ENCODE data around the gene PRDM5. TPM values are rescaled to one million over a fixed set of nuclear protein-coding genes. Genes with fewer than 3 reads are reported as not detected.

Gene PRDM5
- total RNA-seq, 1 donor from 2014 or later = 16.6 TPM

DNA sequence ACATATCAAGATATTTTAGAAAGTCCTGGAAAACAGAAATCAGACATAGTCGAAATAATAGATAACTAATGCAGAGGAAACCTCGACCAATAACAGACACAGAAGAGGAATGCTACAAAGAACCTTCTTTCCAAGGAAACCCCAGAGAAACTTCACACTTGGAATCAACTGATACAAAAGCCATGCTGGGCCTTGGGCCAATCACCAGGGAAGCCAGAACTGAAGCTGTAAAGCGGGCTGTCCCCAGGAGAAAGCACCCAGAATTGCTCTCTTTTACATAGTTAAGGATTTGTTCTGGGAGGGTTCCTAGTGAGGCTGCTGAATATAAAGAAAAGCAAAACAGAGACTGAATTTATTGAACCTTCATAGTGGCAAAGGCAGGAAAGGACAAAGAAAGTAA lies 100.5 kb downstream of the PRDM5 start:
- no peak overlapping the region for H3K27ac Mint-ChIP-seq (ENCODE audit: unreplicated experiment)
- DNase-seq = no peak
- H3K4me1 Mint-ChIP-seq (ENCODE audit: low read depth, unreplicated experiment) = peaks cover 3% of the 10 kb centered on the region
- H3K27me3 Mint-ChIP-seq (ENCODE audit: unreplicated experiment) = no peaks in the 10 kb centered on the region
- H3K36me3 Mint-ChIP-seq (ENCODE audit: unreplicated experiment) = no peaks in the 10 kb centered on the region
- no peak overlapping the region for H3K4me3 Mint-ChIP-seq (ENCODE audit: unreplicated experiment)
- no peaks in the 10 kb centered on the region for H3K9me3 Mint-ChIP-seq (ENCODE audit: unreplicated experiment)
- TF ChIP-seq, protein P1, sequence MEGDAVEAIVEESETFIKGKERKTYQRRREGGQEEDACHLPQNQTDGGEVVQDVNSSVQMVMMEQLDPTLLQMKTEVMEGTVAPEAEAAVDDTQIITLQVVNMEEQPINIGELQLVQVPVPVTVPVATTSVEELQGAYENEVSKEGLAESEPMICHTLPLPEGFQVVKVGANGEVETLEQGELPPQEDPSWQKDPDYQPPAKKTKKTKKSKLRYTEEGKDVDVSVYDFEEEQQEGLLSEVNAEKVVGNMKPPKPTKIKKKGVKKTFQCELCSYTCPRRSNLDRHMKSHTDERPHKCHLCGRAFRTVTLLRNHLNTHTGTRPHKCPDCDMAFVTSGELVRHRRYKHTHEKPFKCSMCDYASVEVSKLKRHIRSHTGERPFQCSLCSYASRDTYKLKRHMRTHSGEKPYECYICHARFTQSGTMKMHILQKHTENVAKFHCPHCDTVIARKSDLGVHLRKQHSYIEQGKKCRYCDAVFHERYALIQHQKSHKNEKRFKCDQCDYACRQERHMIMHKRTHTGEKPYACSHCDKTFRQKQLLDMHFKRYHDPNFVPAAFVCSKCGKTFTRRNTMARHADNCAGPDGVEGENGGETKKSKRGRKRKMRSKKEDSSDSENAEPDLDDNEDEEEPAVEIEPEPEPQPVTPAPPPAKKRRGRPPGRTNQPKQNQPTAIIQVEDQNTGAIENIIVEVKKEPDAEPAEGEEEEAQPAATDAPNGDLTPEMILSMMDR (IDR thresholded peaks at IDR 0.05; ENCODE audit: partially characterized antibody, unreplicated experiment) = no peak

DNA sequence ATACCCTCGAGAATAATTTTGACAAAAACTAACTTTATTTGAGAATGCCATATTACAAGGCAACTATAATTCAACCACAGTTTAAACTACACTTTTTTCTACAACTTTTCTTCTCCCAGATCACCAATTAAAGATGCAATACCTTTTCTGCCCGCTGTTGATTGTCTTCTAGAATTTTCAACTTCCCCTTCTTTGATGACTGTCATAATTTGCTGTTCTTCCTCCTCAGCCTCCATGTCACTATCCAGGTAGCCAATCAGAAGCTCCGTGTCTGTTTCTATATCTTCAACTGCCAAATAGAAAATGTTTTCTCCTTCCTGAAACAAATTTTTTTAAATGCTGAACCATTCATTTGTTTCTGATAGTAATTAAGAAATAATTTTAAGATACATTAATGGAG lies 101.5 kb downstream of the PRDM5 start:
- Mint-ChIP-seq H3K36me3 (ENCODE audit: unreplicated experiment) (no peaks in the 10 kb centered on the region), H3K4me3 (ENCODE audit: unreplicated experiment) (no peak overlapping the region), H3K9me3 (ENCODE audit: unreplicated experiment) (no peaks in the 10 kb centered on the region), H3K27me3 (ENCODE audit: unreplicated experiment) (no peaks in the 10 kb centered on the region), H3K4me1 (ENCODE audit: low read depth, unreplicated experiment) (peaks cover 8% of the 10 kb centered on the region), H3K27ac (ENCODE audit: unreplicated experiment) (no peak overlapping the region)
- no peak for DNase-seq
- TF ChIP-seq, protein P1 (IDR thresholded peaks at IDR 0.05; ENCODE audit: partially characterized antibody, unreplicated experiment) = no peak

DNA sequence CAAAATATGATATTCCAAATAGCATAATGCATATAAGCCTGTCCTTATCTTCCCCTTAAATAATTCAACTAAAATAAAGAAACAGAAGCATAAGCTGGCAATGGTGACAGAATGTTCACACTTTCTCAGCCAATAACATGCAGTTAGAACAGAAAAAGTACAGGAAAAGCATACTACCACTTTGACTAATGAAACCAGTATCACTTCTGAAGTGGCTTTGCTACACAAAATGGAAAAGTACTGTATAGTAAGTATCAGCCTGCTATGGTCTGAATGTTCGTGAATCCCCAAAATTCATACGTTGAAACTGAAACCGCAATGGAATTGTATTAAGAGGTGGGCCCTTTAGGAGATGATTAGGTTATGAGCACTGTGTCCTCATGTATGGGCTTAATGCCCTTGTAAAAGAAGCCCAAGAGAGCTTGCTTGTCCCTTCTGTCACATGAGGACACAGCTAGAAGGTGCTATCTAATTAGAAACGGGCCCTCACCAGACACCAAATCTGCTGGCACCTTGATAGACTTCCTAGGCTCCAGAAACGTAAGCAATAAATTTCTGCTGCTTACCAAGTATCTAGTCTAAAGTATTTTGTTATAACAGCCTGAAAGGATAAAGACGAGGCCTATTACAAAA lies 102.6 kb downstream of the PRDM5 start:
- Mint-ChIP-seq H3K27me3 (ENCODE audit: unreplicated experiment) (no peaks in the 10 kb centered on the region), H3K4me3 (ENCODE audit: unreplicated experiment) (no peak overlapping the region), H3K36me3 (ENCODE audit: unreplicated experiment) (no peaks in the 10 kb centered on the region), H3K9me3 (ENCODE audit: unreplicated experiment) (no peaks in the 10 kb centered on the region), H3K4me1 (ENCODE audit: low read depth, unreplicated experiment) (peaks cover 8% of the 10 kb centered on the region), H3K27ac (ENCODE audit: unreplicated experiment) (no peak overlapping the region)
- TF ChIP-seq, protein P1 (IDR thresholded peaks at IDR 0.05; ENCODE audit: partially characterized antibody, unreplicated experiment) = no peak
- DNase-seq = no peak

DNA sequence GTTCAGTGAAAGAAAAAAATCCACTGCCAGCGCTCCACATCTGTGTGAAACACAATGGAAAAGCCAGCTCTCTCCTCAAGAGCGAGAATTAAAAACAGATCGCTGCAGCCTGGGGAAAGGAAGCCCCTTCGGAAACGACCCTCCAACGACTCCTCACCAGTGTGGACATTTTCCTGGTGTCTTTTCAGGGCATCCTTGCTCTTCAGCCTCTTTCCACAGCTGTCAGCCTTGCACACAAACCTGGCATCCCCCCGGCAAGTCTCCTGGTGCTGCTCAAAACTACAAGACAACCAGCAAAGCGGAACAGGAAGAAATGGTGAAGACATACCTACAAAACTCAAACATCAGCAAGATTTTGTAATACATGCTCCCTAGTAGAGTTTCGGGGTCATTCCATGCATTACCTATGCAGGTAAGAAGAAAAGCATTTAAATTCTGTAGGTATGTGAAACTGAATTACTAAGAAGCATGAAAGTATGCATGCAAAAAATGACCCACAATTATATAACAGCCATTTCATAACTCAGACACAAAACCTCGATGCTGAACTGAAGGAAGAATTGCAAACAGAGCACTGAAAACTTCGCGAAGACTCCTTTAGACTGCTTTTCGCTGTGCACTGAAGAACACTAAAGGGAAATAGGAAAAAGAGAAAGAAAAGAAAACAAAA lies 106.1 kb downstream of the PRDM5 start:
- Mint-ChIP-seq H3K4me1 (ENCODE audit: low read depth, unreplicated experiment) (peaks cover 8% of the 10 kb centered on the region), H3K9me3 (ENCODE audit: unreplicated experiment) (no peaks in the 10 kb centered on the region), H3K4me3 (ENCODE audit: unreplicated experiment) (no peak overlapping the region), H3K27ac (ENCODE audit: unreplicated experiment) (no peak overlapping the region), H3K27me3 (ENCODE audit: unreplicated experiment) (no peaks in the 10 kb centered on the region), H3K36me3 (ENCODE audit: unreplicated experiment) (no peaks in the 10 kb centered on the region)
- TF ChIP-seq, protein P1 (IDR thresholded peaks at IDR 0.05; ENCODE audit: partially characterized antibody, unreplicated experiment) = no peak
- no peak for DNase-seq

DNA sequence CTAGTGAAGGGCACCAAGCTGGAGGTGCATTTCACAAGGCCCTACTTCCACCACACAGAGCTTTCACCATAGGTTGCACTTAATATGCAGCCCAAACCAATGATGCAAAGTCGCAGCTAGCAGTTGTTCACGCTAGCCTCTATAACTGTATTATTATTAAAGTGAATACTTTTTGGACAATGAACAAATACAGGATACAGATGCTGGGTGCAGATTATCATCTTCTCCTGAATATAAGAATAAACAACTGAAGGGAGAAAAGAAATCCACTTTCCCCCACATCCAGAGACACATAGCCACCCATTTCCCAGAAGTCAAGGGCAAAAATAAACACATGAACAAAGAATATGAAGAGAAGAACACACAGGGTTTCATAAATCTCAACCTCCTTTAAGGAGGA lies 107.2 kb downstream of the PRDM5 start:
- Mint-ChIP-seq H3K4me1 (ENCODE audit: low read depth, unreplicated experiment) (peaks cover 8% of the 10 kb centered on the region), H3K27me3 (ENCODE audit: unreplicated experiment) (no peaks in the 10 kb centered on the region), H3K4me3 (ENCODE audit: unreplicated experiment) (no peak overlapping the region), H3K36me3 (ENCODE audit: unreplicated experiment) (peaks cover 3% of the 10 kb centered on the region), H3K27ac (ENCODE audit: unreplicated experiment) (no peak overlapping the region), H3K9me3 (ENCODE audit: unreplicated experiment) (no peaks in the 10 kb centered on the region)
- TF ChIP-seq, protein P1 (IDR thresholded peaks at IDR 0.05; ENCODE audit: partially characterized antibody, unreplicated experiment) = no peak
- DNase-seq = no peak

All from glutamatergic neuron (in vitro differentiated cells).